Measurements from ENCODE around the gene VSIG10L. TPM values are rescaled to one million over a fixed set of nuclear protein-coding genes. Genes with fewer than 3 reads are reported as not detected.

VSIG10L gene
- total RNA-seq, 4 donors from 2014 or later = 20.4 to 35.6 (median 28.8) TPM

GRCh38 chr19:51311351-51312257 is 30.3 kb downstream of the VSIG10L start, which contains the start of gene IGLON5:
IGLON5 (plus strand) TSS chr19:51311644; CDS start chr19:51311848, 204 bp downstream.
- TF ChIP-seq POLR2AphosphoS5 (IDR thresholded peaks at IDR 0.05) (no peak), CTCF (IDR thresholded peaks at IDR 0.05) (no peak), EP300 (IDR thresholded peaks at IDR 0.05) (no peak), POLR2A (IDR thresholded peaks at IDR 0.05) (no peak)
- DNase-seq (ENCODE audit: low spot score in 2 of 2) = no peak
- peaks cover 4% of the 10 kb centered on the region for H3K4me1 ChIP-seq
- no peak within 1 kb of the TSS for H3K27ac ChIP-seq
- H3K4me3 ChIP-seq = no peak within 1 kb of the TSS
- H3K27me3 ChIP-seq = peaks cover 67% of the 10 kb centered on the region
- peaks cover 10% of the 10 kb centered on the region for H3K9me3 ChIP-seq
- no peaks in the 10 kb centered on the region for H3K36me3 ChIP-seq
- WGBS = 0% methylated on average over 2 of the region's 76 CpGs

DNA sequence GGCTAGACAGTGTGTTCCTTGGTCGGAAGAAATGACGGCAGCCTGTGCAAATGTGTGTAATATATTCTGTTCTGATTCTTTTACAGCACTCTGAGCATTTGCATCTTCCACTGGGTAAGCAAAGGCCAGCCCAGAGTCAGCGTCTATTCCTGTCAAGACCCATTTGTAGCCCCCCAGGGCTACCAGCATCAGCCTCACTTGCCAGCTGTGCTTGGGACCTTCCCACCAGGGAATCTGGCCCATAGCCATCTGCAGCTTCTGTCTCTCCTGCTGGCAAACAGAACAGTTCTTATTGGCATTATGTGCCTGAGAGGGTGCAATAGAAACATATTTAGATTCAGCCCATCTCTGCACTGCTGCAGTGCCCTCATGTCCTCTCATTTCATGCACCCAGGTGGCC is 36.5 kb downstream of the VSIG10L start:
- Histone ChIP-seq H3K9me3 (peaks cover 24% of the 10 kb centered on the region), H3K36me3 (no peaks in the 10 kb centered on the region), H3K4me3 (no peak overlapping the region), H3K4me1 (no peaks in the 10 kb centered on the region), H3K27me3 (peaks cover 40% of the 10 kb centered on the region), H3K27ac (no peak overlapping the region)
- peak in 1 of 2 donors; percentile 29 for DNase-seq (ENCODE audit: low spot score in 2 of 2)
- TF ChIP-seq EP300 (IDR thresholded peaks at IDR 0.05) (no peak), POLR2A (IDR thresholded peaks at IDR 0.05) (no peak), POLR2AphosphoS5 (IDR thresholded peaks at IDR 0.05) (no peak), CTCF (IDR thresholded peaks at IDR 0.05) (no peak)
- 76% methylated on average over 3 of the region's 3 CpGs for WGBS

DNA sequence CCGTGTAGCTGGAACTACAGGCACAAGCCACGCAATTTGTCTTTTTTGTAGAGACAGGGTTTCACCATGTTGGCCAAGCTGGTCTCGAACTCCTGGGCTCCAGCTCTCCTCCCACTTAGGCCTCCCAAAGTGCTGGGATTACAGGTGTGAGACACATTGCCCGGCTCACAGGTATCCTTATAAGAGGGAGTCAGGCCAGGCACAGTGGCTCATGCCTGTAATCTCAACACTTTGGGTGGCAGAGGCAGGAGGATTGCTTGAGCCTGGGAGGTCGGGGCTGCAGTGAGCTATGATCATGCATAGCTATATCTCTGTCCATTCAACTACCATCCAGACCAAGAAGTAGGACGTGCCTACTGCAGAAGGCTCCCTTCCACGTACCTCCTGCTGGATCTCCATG is 40.7 kb downstream of the VSIG10L start:
- TF ChIP-seq EP300 (IDR thresholded peaks at IDR 0.05) = no peak
- no peak for TF ChIP-seq CTCF (IDR thresholded peaks at IDR 0.05)
- no peak for TF ChIP-seq POLR2AphosphoS5 (IDR thresholded peaks at IDR 0.05)
- no peak for TF ChIP-seq POLR2A (IDR thresholded peaks at IDR 0.05)
- peaks cover 20% of the 10 kb centered on the region for H3K27me3 ChIP-seq

DNA sequence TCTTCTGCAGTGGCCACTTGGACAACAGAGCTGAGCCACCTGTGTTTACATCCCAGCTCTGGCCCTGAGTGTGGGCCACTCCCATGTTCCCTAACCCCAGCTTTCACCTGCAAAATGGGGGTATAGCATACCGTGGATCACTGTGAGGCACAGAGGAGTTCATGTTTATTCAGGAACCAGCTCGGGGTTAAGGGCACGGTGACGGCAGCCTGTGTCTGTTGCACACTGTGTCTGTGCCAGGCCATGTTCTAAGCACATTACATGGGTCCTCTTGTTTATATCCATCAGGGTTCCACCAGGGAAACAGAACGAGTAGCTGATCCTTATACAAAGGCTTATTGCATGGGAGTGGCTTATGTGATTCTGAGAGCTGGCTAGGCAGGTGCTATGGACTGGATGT is 44.5 kb downstream of the VSIG10L start:
- H3K9me3 ChIP-seq = peaks cover 4% of the 10 kb centered on the region
- WGBS = 73% methylated on average over 5 of the region's 5 CpGs
- H3K4me1 ChIP-seq = no peaks in the 10 kb centered on the region
- H3K27ac ChIP-seq = no peak overlapping the region
- DNase-seq (ENCODE audit: low spot score in 2 of 2) = peak in 1 of 2 donors; percentile 58
- H3K4me3 ChIP-seq = no peak overlapping the region
- peaks cover 42% of the 10 kb centered on the region for H3K27me3 ChIP-seq
- no peak for TF ChIP-seq POLR2AphosphoS5 (IDR thresholded peaks at IDR 0.05)
- no peaks in the 10 kb centered on the region for H3K36me3 ChIP-seq

More for the DNA sequence above, 40.7 kb downstream of the VSIG10L start:
- H3K36me3 ChIP-seq = no peaks in the 10 kb centered on the region
- peak in 1 of 2 donors; percentile 67 for DNase-seq (ENCODE audit: low spot score in 2 of 2)
- H3K4me3 ChIP-seq = no peak overlapping the region
- WGBS = 65% methylated on average over 6 of the region's 7 CpGs
- H3K9me3 ChIP-seq = peaks cover 11% of the 10 kb centered on the region
- H3K4me1 ChIP-seq = no peaks in the 10 kb centered on the region
- H3K27ac ChIP-seq = no peak overlapping the region

DNA sequence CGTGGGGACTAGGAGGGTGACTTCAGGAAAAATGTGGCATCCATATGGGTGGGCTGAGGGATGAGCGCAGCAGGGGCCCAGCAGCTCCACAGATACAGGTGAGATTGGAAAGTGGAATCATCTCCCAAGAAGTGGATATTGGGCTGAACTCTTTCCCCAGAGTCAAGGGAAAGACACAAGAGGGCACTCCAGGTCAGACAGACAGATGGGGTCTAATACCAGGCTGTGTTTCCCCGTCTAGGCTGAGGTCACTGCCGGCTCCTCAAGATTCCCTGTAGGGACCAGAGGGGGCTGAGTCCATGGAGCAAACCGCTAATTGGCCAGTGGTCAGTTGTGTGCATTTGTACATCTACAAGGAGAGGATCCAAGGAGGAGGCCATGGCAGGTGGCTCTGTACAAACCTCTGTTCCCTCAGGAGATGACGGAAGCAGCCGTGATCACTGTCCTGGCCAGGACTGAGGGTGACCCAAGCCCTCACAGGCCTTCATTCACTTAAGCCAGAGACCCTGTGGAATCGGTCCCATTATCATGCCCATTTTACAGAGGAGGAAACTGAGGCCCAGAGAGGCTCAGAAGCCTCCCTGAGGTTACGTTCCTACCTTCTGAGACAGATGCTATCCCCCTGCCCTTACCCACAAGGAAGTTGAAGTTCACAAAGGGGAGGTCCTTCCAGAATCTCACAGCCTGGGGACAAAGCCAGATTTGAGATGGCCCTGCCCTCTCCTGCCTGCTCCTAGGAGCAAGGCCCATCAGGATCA is 45.4 kb downstream of the VSIG10L start:
- 59% methylated on average over 6 of the region's 9 CpGs for WGBS
- H3K9me3 ChIP-seq = no peaks in the 10 kb centered on the region
- H3K4me3 ChIP-seq = no peak overlapping the region
- no peaks in the 10 kb centered on the region for H3K4me1 ChIP-seq
- H3K27me3 ChIP-seq = peaks cover 39% of the 10 kb centered on the region
- no peak for DNase-seq (ENCODE audit: low spot score in 2 of 2)
- no peak overlapping the region for H3K27ac ChIP-seq
- H3K36me3 ChIP-seq = no peaks in the 10 kb centered on the region
- TF ChIP-seq CTCF (IDR thresholded peaks at IDR 0.05) (no peak), EP300 (IDR thresholded peaks at IDR 0.05) (no peak), POLR2A (IDR thresholded peaks at IDR 0.05) (no peak), POLR2AphosphoS5 (IDR thresholded peaks at IDR 0.05) (no peak)
